ENCODE data around the gene NNMT.

The NNMT gene

GRCh38 chr11:114343020-114343419 lies 46.8 kb downstream of the NNMT start:
- H3K4me3 ChIP-seq (replicated peaks; ENCODE audit: low read depth, low read length): no peak overlapping the region
- TF ChIP-seq, protein P1, sequence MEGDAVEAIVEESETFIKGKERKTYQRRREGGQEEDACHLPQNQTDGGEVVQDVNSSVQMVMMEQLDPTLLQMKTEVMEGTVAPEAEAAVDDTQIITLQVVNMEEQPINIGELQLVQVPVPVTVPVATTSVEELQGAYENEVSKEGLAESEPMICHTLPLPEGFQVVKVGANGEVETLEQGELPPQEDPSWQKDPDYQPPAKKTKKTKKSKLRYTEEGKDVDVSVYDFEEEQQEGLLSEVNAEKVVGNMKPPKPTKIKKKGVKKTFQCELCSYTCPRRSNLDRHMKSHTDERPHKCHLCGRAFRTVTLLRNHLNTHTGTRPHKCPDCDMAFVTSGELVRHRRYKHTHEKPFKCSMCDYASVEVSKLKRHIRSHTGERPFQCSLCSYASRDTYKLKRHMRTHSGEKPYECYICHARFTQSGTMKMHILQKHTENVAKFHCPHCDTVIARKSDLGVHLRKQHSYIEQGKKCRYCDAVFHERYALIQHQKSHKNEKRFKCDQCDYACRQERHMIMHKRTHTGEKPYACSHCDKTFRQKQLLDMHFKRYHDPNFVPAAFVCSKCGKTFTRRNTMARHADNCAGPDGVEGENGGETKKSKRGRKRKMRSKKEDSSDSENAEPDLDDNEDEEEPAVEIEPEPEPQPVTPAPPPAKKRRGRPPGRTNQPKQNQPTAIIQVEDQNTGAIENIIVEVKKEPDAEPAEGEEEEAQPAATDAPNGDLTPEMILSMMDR (IDR thresholded peaks at IDR 0.05; ENCODE audit: low read depth, low read length, missing control alignments): no peak

GRCh38 chr11:114343493-114343892 lies 47.3 kb downstream of the NNMT start:
- TF ChIP-seq, protein P1 (IDR thresholded peaks at IDR 0.05; ENCODE audit: low read depth, low read length, missing control alignments): no peak
- no peak overlapping the region for H3K4me3 ChIP-seq (replicated peaks; ENCODE audit: low read depth, low read length)

More at GRCh38 chr11:114343020-114343419, 46.8 kb downstream of the NNMT start:
- no peak for DNase-seq (ENCODE audit: extremely low read depth, low read depth)

DNA sequence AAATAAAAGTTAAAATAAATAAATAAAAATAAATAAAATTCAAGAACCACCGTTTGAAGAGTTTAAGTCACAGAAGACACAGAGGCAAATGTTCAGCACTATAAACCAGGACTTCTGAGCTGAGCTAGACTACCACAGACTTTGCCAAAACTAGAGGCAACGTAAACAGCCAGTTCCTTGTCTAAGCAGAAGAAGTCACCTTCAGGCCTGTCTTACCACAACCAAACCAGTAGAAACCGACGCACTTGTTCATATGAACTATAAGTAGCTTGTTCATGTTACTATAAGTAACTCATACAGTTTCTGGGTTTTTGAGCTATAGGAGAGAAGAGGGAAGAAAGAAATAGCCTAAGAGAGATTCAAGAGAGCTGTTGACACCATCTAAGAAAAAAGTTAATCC lies 48.3 kb downstream of the NNMT start:
- DNase-seq (ENCODE audit: extremely low read depth, low read depth): no peak
- H3K4me3 ChIP-seq (replicated peaks; ENCODE audit: low read depth, low read length): no peak overlapping the region
- TF ChIP-seq, protein P1 (IDR thresholded peaks at IDR 0.05; ENCODE audit: low read depth, low read length, missing control alignments): no peak

More at GRCh38 chr11:114343493-114343892, 47.3 kb downstream of the NNMT start:
- DNase-seq (ENCODE audit: extremely low read depth, low read depth): no peak

GRCh38 chr11:114345575-114346222 lies 49.5 kb downstream of the NNMT start:
- no peak overlapping the region for H3K4me3 ChIP-seq (replicated peaks; ENCODE audit: low read depth, low read length)
- no peak for DNase-seq (ENCODE audit: extremely low read depth, low read depth)
- TF ChIP-seq, protein P1 (IDR thresholded peaks at IDR 0.05; ENCODE audit: low read depth, low read length, missing control alignments): no peak

DNA sequence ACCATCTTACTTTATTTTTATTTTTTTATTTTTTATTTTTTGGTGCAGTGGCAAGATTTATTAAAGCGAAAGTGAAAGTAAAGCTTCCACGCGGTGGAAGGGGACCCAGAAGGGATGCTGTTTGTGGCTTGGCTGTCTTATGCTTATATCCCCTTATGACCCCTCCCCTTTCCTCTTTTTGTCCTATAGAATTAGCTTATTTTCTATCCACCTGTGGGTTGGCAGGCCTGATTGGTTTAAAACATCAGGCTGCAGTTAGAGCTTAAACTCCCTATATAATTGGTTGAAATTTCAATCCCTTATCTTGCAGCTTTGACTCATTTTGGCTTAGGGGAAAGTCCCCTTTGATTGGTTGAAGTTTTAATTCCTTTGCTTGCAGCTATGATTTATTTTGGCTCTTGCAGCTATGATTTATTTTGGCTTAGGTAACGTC lies 50.5 kb downstream of the NNMT start:
- no peak for DNase-seq (ENCODE audit: extremely low read depth, low read depth)
- H3K4me3 ChIP-seq (replicated peaks; ENCODE audit: low read depth, low read length): no peak overlapping the region
- TF ChIP-seq, protein P1 (IDR thresholded peaks at IDR 0.05; ENCODE audit: low read depth, low read length, missing control alignments): no peak

DNA sequence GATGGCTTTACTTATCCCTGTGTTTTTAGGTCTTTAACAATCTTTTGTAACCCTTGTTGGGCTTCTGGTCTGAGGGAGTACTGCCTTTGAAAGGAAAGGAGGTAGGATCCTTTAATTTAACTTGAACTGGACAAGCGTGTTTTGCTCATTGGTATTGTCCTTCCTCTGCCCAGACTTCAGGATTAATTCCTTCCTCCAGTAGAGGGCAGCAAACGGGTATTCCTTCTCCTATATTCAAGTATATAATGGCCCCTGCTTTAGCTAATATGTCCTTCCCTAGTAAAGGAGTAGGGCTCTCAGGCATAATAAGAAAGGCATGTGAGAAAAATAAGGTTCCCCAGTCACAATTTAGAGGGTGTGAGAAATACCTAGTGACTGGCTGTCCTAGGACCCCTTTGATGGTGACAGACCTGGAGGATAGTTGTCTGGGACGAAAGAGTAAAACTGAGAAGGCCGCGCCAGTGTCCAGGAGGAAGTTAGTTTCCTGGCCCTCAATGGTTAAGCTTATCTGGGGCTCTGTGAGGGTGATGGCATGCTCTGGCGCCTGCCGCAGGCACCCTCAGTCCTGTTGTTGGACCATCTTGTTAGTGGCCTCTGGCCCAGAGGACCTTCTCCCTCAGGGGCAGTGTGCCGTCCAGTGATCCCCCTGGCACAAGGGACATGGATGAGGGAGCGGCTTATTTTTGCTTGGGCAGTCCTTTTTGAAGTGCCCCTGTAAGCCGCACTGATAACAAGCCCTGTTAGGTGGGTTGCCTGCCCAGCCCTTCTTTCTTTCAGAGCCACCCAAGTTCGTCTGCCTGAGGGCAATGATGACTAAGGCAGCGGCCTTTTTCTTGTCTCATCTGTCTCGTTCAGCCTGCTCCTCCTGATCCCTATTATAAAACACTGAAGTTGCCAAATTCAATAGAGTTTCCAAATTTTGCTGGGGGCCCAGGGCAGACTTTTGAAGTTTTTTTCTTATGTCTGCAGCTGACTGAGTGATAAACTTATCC lies 52.3 kb downstream of the NNMT start:
- no peak overlapping the region for H3K4me3 ChIP-seq (replicated peaks; ENCODE audit: low read depth, low read length)
- TF ChIP-seq, protein P1 (IDR thresholded peaks at IDR 0.05; ENCODE audit: low read depth, low read length, missing control alignments): peak; percentile 49
- peak; percentile 59 for DNase-seq (ENCODE audit: extremely low read depth, low read depth)

All from HFF-Myc (cell line).